HG03103 (cell line): ENCODE data around the gene ZEB2.

Experiments used
- ATAC-seq: cut with Tn5 transposase; IDR thresholded peaks from one replicate; pipeline ENCODE4 v1.9.1; 2021; ENCODE audit warnings: low read depth; ENCODE audit not compliant: unreplicated experiment

ZEB2 gene

GRCh38 chr2:144475044-144475443, 44.9 kb downstream of the ZEB2 start:
- ATAC-seq = no peak

DNA sequence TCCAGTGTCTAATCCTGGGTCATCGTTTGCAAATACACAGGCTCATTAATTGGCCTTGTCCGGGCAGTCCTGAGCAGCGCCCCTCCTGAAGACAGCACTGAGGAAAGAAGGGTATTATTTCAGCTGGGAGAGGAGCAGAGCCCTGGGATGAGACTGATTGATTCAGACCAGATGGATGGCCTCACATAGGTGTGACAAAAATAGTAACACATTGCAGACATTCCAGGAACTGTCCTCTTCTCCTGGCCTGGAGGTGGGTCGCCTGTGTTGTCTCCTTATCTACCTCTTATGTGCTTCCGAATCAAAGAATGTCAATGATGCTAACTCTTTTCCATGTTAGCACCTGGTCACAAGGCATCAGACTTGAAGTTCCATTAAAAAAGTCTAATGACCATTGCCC, 45.9 kb downstream of the ZEB2 start:
- no peak for ATAC-seq

DNA sequence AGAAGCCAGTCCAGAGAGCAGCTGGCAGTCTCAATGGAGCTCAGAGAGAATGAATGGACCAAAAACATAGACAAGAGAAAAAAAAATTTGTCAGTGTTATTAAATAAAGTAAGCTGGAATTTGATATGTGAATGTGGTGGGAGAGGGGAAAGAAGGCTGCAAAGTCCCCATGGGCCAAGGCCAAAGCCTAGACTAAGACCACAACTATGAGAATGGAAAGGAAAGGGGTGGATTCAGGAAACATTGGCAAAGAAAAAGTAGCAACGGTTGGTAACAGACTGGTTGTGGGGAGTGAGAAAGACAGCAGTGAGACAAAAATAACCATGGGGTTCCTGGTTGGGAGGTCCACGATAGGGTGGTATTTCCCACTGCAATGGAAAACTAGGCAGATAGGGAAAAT, 47.0 kb downstream of the ZEB2 start:
- ATAC-seq = no peak

DNA sequence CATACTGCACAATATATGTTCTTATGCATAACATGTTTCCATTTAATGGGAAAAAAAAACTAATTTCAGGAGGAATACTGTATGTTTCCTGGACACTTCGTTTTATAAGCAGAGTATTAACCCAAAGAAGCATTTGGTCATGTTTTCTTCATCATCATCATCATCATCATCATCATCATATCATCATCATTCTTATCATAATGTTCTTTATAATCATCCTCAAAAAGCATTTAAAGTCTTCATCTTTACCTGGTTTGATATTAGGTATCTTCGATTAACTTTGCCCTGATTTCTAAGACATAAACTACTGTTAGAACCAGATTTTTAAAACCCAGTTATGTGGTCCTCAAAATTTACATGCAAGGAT, 47.9 kb downstream of the ZEB2 start:
- no peak for ATAC-seq

DNA sequence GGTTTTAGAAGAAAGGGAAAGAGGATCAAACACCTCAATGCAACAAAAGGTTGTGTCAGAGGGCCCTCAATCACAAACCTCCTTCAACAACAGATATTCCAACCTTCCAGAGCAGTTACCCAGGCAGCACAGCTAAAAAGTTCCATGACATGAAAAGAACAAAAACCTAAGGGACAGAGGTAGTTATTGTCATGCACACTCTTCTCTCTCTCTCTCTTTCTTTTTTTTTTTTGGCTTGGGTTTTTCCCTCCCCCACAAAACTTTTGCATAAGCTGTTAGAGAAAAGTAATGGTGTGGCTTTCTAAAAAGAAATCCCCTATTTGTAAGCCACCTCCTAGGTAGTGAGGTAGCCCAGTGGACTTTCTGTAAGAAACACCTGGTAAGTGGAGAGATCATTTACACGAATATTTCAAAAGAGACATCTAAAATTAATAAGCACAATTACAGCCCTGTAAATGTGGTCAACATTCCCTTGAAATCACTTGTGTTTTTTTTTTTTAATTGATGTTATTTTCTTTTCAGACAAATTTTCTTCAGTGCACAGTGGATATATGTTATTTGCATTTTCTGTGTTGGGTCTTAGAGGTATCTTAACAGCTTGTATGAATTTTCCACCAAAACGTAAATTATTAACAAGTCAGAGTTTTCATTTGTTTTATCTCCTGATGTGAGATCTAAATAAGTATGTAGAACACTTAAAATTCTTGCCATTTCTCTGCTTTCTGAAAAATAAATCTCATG, 48.4 kb downstream of the ZEB2 start:
- no peak for ATAC-seq

- ATAC-seq = no peak
Measured at GRCh38 chr2:144470816-144471215, 49.1 kb downstream of the ZEB2 start.

DNA sequence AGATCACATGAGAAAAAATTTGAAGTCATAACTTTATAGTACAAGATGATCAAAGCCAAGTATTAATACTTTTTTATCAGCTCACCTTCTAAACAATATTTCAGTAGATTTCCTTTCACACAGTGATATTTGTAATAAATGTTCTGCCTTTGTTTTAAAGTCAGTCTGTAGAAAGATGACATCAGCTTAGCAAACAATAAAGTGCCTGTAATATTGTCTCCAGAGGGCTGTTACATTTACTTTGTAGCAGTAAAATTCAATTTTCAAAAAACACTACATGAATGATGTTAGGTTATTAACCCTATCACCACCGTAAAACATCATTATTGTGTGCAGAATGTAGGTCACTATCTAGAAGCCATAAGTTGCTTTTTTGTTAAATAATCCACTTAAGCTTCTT, 49.6 kb downstream of the ZEB2 start:
- no peak for ATAC-seq

DNA sequence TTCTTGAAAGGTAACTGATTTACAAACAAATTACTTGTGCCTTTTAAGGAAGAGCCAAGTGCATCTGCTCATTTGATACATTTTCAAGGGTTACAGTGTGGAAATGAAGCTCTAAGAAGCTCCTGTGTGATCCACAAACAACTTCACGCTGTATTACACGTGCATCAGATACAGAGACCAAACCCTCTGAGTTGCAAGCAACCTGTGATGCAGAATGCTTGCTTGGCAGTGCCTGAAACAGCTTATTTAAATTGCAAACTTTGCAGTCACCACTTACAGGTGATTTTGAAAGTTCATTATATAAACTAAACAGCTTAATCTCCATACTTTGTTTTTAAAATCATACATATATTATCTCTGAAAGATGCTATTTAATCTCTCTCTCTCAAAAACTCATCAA, 50.1 kb downstream of the ZEB2 start:
- ATAC-seq = no peak

DNA sequence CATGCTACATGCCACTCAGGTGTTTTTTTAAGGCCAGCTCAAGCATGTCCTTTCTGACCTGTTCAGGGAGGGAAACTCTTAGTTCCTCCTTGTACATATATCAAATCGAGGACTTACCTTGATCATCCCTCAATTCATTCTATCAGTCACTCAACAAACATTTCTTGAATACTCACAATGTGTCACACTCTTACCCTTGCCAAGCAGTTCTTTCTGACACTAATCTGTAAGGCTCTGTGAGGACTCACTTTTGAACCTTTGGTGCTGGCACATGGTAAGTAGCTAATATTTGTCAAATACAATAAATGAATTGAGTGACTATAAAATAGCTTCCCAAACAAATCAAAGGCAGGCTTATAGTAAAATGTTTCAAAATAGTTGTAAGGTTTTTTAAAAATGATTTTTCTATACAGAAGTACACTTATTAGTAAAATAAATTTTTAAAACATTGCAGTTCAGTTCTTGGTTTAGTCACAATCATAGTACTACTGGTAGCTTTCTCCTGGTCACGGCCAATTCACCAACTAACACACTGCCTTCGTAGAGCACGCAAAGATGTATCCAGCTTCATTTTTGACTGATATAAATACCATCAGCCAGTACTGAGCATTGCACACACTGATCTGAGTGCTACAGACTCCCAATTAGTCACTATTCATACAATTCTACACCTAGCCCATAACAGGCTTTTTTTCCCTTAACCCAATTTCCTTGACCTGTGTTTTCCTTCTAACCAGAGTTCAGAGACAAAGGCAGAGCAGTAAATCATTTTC, 50.9 kb downstream of the ZEB2 start:
- ATAC-seq = no peak

- ATAC-seq = no peak
Measured at GRCh38 chr2:144467502-144468137, 52.3 kb downstream of the ZEB2 start.

- ATAC-seq = no peak
Measured at GRCh38 chr2:144466637-144467036, 53.3 kb downstream of the ZEB2 start.

DNA sequence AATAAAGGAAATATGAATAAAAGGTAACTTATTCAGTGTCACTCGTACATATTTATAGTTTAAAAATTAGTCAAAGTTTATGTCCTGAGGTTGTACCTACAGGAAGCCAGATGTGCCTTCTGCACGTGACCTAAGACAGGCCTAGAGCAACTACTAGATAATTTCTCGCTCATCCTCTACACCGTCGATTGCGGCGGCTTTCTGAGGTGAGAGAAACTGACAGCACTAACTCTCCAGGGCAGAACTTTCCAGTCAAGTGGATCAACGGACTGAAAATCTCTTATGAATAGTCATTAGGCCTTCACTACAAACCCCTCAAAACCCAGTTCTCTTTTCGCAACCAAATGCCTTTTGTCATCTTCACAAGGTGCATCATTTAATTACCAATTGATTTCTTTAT, 54.2 kb downstream of the ZEB2 start:
- ATAC-seq = no peak

DNA sequence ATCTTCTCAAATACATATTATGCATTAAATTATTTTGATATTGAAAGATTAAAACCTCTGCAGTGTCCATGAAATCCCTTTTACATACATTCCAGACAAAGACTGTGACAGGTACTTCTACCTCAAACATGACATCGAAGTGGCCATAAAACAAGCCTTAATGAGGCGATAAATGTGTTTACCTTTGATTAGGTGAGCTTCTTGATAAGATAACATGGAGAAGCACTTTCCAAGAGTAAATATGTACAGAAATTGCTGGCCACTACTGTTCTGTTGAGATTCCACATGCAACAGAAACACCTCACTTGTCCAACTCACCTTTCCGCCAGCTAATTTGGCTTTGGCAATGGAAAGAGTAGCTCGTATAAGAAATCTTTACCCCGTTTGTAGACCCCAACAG, 55.2 kb downstream of the ZEB2 start:
- no peak for ATAC-seq

- ATAC-seq = no peak
Measured at GRCh38 chr2:144463266-144463665, 56.7 kb downstream of the ZEB2 start.

DNA sequence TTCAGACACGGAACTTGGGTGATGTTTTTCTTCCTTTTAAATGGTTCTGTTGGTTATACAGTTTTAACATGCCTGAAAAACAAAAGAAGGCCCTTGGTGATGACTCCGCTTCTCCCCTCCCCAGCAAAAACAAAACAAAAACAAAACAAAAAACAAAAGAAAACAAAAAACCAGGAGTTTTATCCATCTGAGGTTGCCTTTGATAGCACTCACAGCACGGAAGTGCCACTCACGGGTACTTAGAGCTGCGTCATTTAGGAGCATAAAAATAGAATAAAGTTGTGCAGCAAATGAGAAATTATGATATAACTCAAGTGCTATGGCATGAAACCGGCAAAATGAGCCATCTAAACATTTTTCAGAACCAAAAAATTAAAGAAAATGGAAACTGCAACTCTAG, 57.7 kb downstream of the ZEB2 start:
- ATAC-seq = no peak

DNA sequence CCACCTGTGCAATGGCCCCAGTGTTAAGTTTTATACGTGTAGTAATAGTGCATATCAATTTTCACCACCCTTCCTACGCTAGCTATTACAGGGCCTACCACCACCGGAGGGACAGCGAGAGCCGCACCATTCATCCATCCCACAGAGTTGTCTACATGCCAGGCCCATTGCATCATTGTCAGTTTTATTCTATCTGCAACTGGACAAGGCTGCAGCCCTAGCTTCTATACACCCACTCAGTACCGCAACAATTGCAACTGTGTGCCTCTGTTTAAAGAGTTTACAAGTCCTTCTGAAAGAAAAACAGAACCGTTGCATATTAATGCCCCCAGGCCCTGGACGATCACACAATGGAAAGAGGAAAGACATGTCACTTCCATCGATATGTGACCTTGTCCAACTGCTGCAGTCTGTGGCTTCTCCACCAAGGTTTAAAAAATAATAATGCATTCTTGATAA, 58.6 kb downstream of the ZEB2 start:
- ATAC-seq = no peak

- no peak for ATAC-seq
Measured at GRCh38 chr2:144460727-144461307, 59.1 kb downstream of the ZEB2 start.

- ATAC-seq = no peak
Measured at GRCh38 chr2:144459937-144460336, 60.0 kb downstream of the ZEB2 start.

- ATAC-seq = no peak
Measured at GRCh38 chr2:144459286-144459685, 60.6 kb downstream of the ZEB2 start.

DNA sequence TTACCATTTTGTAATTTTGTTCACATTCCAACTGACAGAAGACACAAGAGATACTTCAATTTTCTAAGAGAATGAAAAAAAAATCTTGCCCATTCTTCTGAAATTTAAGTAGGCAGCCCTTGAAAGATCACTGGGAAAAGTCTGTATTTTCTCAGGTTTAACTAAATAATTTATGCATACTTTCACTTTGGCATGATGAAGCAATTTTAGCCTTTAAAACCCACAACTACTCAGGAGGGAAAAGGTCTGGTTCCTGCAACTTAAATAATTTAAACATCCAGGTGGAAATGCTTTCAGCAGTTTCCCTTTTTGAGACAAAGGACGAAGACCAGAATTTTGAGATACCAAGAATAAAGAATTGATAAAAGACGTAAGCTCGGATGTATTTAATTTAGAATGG, 61.4 kb downstream of the ZEB2 start:
- ATAC-seq = no peak

DNA sequence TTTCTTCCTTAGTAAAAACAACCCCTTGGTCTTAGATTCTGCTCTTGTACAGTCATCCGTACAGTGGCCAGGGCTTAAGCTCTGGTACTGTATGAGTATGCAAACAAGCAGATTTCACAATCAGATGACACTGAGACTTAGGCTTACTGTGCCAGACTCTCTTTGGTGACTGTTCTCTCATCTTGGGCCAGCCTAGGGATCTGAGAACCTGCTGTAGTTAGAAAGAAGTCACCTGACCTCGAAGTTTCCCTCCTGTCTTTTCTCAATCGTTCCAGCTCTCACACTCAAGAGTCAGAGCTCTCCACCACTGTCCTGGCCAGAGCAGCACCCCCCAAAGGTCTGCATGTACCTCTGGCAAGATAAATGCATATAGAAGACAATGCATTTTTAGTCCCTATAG, 63.2 kb downstream of the ZEB2 start:
- no peak for ATAC-seq
